Ureter (tissue), 1 donor: ENCODE results near the gene TMEM61. TPM values are rescaled to one million over a fixed set of nuclear protein-coding genes. Genes with fewer than 3 reads are reported as not detected.

Experiments
- DNase-seq: peaks from one replicate; pipeline ENCODE4 v3.0.0-alpha.2; 2020; ENCODE audit warnings: low spot score
- total RNA-seq: library from RNA; stranded (reverse); gene quantifications from one replicate; pipeline ENCODE4 v1.2.4, GENCODE V29; 2023
- donor health status: DM: yes; HTN: yes; CAD: no.

TMEM61 gene
- total RNA-seq, 1 donor from 2014 or later: 1.4 TPM

DNA sequence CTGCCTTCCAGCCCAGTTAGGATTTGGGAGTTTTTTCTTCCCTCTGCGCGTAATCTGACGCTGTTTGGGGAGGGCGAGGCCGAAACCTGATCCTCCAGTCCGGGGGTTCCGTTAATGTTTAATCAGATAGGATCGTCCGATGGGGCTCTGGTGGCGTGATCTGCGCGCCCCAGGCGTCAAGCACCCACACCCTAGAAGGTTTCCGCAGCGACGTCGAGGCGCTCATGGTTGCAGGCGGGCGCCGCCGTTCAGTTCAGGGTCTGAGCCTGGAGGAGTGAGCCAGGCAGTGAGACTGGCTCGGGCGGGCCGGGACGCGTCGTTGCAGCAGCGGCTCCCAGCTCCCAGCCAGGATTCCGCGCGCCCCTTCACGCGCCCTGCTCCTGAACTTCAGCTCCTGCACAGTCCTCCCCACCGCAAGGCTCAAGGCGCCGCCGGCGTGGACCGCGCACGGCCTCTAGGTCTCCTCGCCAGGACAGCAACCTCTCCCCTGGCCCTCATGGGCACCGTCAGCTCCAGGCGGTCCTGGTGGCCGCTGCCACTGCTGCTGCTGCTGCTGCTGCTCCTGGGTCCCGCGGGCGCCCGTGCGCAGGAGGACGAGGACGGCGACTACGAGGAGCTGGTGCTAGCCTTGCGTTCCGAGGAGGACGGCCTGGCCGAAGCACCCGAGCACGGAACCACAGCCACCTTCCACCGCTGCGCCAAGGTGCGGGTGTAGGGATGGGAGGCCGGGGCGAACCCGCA, 59.1 kb downstream of the TMEM61 start, which contains the start of gene PCSK9:
PCSK9 (plus strand) TSS at position 207 of the 741 bp plus-strand sequence; CDS start at position 497, 290 bp downstream.
- no peak for DNase-seq

DNA sequence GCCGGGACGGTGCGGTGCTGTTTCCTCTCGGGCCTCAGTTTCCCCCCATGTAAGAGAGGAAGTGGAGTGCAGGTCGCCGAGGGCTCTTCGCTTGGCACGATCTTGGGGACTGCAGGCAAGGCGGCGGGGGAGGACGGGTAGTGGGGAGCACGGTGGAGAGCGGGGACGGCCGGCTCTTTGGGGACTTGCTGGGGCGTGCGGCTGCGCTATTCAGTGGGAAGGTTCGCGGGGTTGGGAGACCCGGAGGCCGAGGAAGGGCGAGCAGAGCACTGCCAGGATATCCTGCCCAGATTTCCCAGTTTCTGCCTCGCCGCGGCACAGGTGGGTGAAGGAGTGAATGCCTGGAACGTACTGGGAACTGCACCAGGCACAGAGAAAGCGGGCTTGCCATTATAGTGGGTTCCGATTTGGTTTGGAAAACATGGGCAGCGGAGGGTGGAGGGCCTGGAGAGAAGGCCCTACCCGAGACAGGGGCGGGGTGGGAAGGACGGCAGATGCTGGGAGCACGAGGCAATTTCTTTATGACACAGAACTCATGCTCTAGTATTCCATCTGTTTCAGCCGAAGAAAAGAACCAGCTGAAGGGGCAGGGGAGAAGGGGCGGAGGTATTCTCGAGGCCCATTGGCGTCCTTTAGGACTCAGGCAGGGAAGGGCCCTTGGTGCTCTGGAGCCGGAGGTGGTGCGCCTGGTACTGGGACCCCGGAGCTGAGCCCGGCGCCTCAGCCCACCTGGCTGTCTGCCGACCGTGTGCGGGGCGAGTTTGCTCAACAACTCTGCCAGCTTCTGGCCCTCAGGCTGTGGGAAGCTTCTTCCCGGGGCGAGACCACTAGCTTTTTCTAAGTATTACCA, 59.9 kb downstream of the TMEM61 start:
- DNase-seq: no peak

DNA sequence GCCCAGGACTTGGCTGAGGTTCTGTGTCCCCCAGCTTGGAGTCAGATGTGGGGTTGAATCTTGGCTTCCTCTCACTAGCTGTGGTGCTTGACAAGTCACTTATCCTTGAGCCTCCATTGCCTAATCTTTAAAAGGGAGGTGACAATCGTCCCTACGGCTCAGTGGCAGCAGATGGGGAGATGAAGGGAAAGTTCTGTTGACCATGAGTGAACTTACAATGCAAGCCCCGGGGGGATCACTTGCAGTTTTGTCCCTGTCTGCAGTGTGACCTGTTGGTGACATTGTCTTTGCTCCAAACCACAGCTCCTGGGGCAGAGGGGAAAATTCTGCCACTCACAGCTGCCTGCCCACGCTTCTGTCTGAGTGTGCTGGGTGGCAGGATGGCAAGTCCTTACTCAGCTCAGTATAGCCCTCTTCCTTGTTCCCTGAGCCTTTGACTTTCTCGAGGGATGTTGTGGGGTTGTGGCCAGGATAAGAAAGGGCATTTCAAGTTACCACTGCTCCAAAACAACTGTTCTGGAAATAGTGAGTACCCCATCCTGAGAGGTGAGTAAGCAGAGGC, 60.6 kb downstream of the TMEM61 start:
- no peak for DNase-seq

DNA sequence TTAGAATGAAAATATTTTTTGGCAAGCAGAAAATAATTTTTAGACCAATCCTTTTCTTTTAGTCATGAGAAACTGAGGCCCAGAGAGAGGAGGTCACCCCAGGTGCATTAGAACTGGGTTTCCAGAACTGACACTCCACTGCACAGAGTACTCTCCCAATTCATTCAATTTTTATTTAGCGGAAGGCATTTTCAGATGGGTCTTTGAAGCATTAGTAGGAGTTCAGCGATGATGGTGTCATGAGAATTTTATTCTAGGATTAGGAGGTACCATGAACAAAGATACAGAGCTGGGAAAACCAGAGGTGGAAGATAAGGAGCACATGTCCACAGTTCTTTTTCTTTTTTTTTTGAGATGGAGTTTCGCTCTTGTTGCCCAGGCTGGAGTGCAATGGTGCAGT, 61.2 kb downstream of the TMEM61 start:
- DNase-seq: no peak

Other genes starting within 250 kb of the TMEM61 start
- 6.2 TPM for gene PARS2, start 216.1 kb upstream of the TMEM61 start, total RNA-seq
- gene TTC22, start 179.3 kb upstream of the TMEM61 start, total RNA-seq: 14.9 TPM
- 190 TPM for gene DHCR24, start 93.4 kb upstream of the TMEM61 start, total RNA-seq
- gene BSND, start 18.3 kb downstream of the TMEM61 start, total RNA-seq: not detected
- gene PCSK9, start 58.9 kb downstream of the TMEM61 start, total RNA-seq: 0.16 TPM
- 58.2 TPM for gene USP24, start 234.7 kb downstream of the TMEM61 start, total RNA-seq